Keratinocyte (primary cell): ENCODE measurements around the gene JAM3. TPM values are rescaled to one million over a fixed set of nuclear protein-coding genes. Genes with fewer than 3 reads are reported as not detected.
"Not testable (repeated sequence)": the region's sequence is repeated elsewhere in the genome, so short reads cannot be mapped to it uniquely, and the experiment has no call there.

Experiments used
- DNase-seq: peaks from one replicate; pipeline ENCODE4 v3.0.0-alpha.2; 2011; ENCODE audit warnings: low read depth, missing footprints, low spot score
- FAIRE-seq: peaks from 2 replicates; lab custom pipeline; 2011; peaks lifted over from hg19 to GRCh38; lab: Jason Lieb, UNC
- H2AFZ ChIP-seq: 2 replicates; pipeline ENCODE4 v1.6.0; 2012; ENCODE audit warnings: low read length, control low read depth, inconsistent platforms; ENCODE audit not compliant: control insufficient read depth
- H3K27ac ChIP-seq: 2 replicates; pipeline ENCODE4 v1.5.1; 2011; ENCODE audit warnings: low read length; ENCODE audit not compliant: control insufficient read depth, insufficient read depth
- H3K27me3 ChIP-seq: 3 replicates; pipeline ENCODE4 v1.6.0; 2011; ENCODE audit warnings: low read length; ENCODE audit not compliant: control insufficient read depth, insufficient read depth; ENCODE audit errors: extremely low read depth
- H3K36me3 ChIP-seq, 2 experiments: 2 replicates in 1 of 2; 3 replicates in 1 of 2; pipeline ENCODE4 v1.5.1; 2011; ENCODE audit warnings: low read length in 2 of 2, mild to moderate bottlenecking in 1 of 2; ENCODE audit not compliant: control insufficient read depth in 2 of 2, insufficient read depth in 2 of 2; ENCODE audit errors: extremely low read depth in 1 of 2
- H3K4me1 ChIP-seq: 3 replicates; pipeline ENCODE4 v1.5.1; 2011; ENCODE audit warnings: low read length; ENCODE audit not compliant: control insufficient read depth, insufficient read depth; ENCODE audit errors: extremely low read depth
- H3K4me2 ChIP-seq: 3 replicates; pipeline ENCODE4 v1.6.0; 2011; ENCODE audit warnings: low read depth, low read length; ENCODE audit not compliant: control insufficient read depth, insufficient read depth; ENCODE audit errors: extremely low read depth
- H3K4me3 ChIP-seq, 3 experiments: fragments of 200-600 bp in 1 of 3; sonication (generic) in 1 of 3; 2 replicates in 2 of 3; 3 replicates in 1 of 3; pipeline ENCODE4 v1.5.1; 2011 to 2016; ENCODE audit warnings: low read length in 3 of 3, mild to moderate bottlenecking in 3 of 3, control low read depth in 2 of 3, inconsistent platforms in 1 of 3, low read depth in 1 of 3, mixed read lengths in 1 of 3, mixed run types in 1 of 3, moderate library complexity in 1 of 3; ENCODE audit not compliant: control insufficient read depth in 2 of 3, insufficient read depth in 2 of 3; ENCODE audit errors: extremely low read depth in 1 of 3
- H3K79me2 ChIP-seq: 2 replicates; pipeline ENCODE4 v1.6.0; 2012; ENCODE audit warnings: low read length; ENCODE audit not compliant: control insufficient read depth, insufficient read depth
- H3K9ac ChIP-seq: 3 replicates; pipeline ENCODE4 v1.6.0; 2011; ENCODE audit warnings: low read length; ENCODE audit not compliant: control insufficient read depth, insufficient read depth; ENCODE audit errors: extremely low read depth
- H3K9me1 ChIP-seq: 3 replicates; pipeline ENCODE4 v1.6.0; 2011; ENCODE audit warnings: low read length; ENCODE audit not compliant: control insufficient read depth, insufficient read depth; ENCODE audit errors: extremely low read depth
- H3K9me3 ChIP-seq: 2 replicates; pipeline ENCODE4 v1.5.1; 2012; ENCODE audit warnings: low read depth, low read length; ENCODE audit not compliant: control insufficient read depth
- H4K20me1 ChIP-seq: 3 replicates; pipeline ENCODE4 v1.6.0; 2011; ENCODE audit warnings: low read length; ENCODE audit not compliant: control insufficient read depth, insufficient read depth; ENCODE audit errors: extremely low read depth
- EZH2 ChIP-seq: IDR thresholded peaks from one replicate; pipeline ENCODE4 v1.6.1; 2012; ENCODE audit warnings: inconsistent platforms, mild to moderate bottlenecking, low read length, moderate library complexity
- dilution Hi-C: fragments of 300-500 bp; cut with MboI; formaldehyde crosslinking; loops from one replicate; pipeline ENCODE4 v1.7.0; 2020; ENCODE audit warnings: low sequenced_read_pairs; ENCODE audit not compliant: extremely low pct_ligation_motif_present
- polyA plus RNA-seq, 5 experiments: library from polyadenylated mRNA; depleted of rRNA in 3 of 5; stranded (reverse) in 3 of 5; stranded (forward) in 1 of 5; unstranded in 1 of 5; fragments of >200 nt; gene quantifications; 1 replicate in 1 of 5; 2 replicates in 3 of 5; 3 replicates in 1 of 5; pipeline versions ENCODE4 v1.2.1 to v1.2.3, GENCODE V29; 2011 to 2012; ENCODE audit warnings: missing spikeins in 2 of 5, low read depth in 1 of 5, low replicate concordance in 1 of 5
- TF ChIP-seq, protein P1 (sequence below), 3 experiments: IDR thresholded peaks in 1 of 3; conservative IDR thresholded peaks in 1 of 3; optimal IDR thresholded peaks in 1 of 3; 2 replicates in 2 of 3; 3 replicates in 1 of 3; pipeline versions ENCODE3 to v1.5.1; 2011; ENCODE audit warnings: low read length in 3 of 3, mild to moderate bottlenecking in 3 of 3, moderate library complexity in 2 of 3, control low read depth in 1 of 3, inconsistent platforms in 1 of 3; ENCODE audit not compliant: insufficient read depth in 2 of 3; ENCODE audit errors: extremely low read depth in 1 of 3

Gene JAM3
- polyA plus RNA-seq, 1 donor (not counting 4 experiments of a cell fraction or from before 2014, with no cell fraction given), result 11.4 TPM

GRCh38 chr11:134074766-134075165 is 5.9 kb downstream of the JAM3 start:
- H3K9me1 ChIP-seq, result no peaks in the 10 kb centered on the region
- no peak overlapping the region for H3K27ac ChIP-seq
- FAIRE-seq (no peak), DNase-seq (no peak)
- no peaks in the 10 kb centered on the region for H4K20me1 ChIP-seq
- H3K4me2 ChIP-seq, result no peak overlapping the region
- H3K79me2 ChIP-seq, result no peaks in the 10 kb centered on the region
- TF ChIP-seq, protein P1, sequence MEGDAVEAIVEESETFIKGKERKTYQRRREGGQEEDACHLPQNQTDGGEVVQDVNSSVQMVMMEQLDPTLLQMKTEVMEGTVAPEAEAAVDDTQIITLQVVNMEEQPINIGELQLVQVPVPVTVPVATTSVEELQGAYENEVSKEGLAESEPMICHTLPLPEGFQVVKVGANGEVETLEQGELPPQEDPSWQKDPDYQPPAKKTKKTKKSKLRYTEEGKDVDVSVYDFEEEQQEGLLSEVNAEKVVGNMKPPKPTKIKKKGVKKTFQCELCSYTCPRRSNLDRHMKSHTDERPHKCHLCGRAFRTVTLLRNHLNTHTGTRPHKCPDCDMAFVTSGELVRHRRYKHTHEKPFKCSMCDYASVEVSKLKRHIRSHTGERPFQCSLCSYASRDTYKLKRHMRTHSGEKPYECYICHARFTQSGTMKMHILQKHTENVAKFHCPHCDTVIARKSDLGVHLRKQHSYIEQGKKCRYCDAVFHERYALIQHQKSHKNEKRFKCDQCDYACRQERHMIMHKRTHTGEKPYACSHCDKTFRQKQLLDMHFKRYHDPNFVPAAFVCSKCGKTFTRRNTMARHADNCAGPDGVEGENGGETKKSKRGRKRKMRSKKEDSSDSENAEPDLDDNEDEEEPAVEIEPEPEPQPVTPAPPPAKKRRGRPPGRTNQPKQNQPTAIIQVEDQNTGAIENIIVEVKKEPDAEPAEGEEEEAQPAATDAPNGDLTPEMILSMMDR (optimal IDR thresholded peaks at IDR 0.05 in 1 of 3, IDR thresholded peaks at IDR 0.05 in 1 of 3, conservative IDR thresholded peaks at IDR 0.05 in 1 of 3; ENCODE audit: extremely low read depth in 1 of 3, insufficient read depth in 2 of 3, low read length in 3 of 3), result no peak
- TF ChIP-seq EZH2, result no peak
- H3K4me1 ChIP-seq, result no peaks in the 10 kb centered on the region
- H2AFZ ChIP-seq, result no peak overlapping the region
- H3K36me3 ChIP-seq, result no peaks in the 10 kb centered on the region
- no peaks in the 10 kb centered on the region for H3K9me3 ChIP-seq
- H3K27me3 ChIP-seq, result no peaks in the 10 kb centered on the region
- dilution Hi-C loops, result no loop called here
- no peak overlapping the region for H3K9ac ChIP-seq
- H3K4me3 ChIP-seq, result no peak overlapping the region

DNA sequence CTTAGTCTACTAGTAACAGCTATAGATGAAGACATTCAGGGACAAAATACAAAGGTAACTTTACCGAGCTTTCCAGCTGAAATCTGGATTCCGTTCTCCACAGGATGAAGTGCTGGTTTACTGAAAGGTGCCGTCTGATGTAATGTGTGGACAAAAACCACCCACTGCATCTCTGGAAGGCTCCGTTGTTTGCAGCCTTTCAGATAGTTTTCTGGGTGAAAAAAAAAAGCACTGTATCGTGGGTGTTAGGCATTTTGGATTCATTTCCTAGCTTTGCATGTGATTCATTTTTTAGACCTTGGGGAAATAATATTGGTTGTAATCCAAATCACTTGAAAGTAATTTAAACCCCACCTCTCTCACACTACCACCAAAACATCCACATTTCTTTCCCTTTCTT is 10.4 kb downstream of the JAM3 start:
- Histone ChIP-seq H3K4me3 (no peak overlapping the region), H3K27me3 (no peaks in the 10 kb centered on the region), H3K9me1 (no peaks in the 10 kb centered on the region), H3K79me2 (no peaks in the 10 kb centered on the region), H3K4me2 (no peak overlapping the region), H3K36me3 (no peaks in the 10 kb centered on the region), H3K9ac (no peak overlapping the region), H2AFZ (no peak overlapping the region), H3K9me3 (peaks cover 2% of the 10 kb centered on the region), H4K20me1 (no peaks in the 10 kb centered on the region), H3K27ac (no peak overlapping the region), H3K4me1 (no peaks in the 10 kb centered on the region)
- FAIRE-seq, result no peak
- dilution Hi-C loops, result no loop called here
- TF ChIP-seq, protein P1 (optimal IDR thresholded peaks at IDR 0.05 in 1 of 3, IDR thresholded peaks at IDR 0.05 in 1 of 3, conservative IDR thresholded peaks at IDR 0.05 in 1 of 3; ENCODE audit: extremely low read depth in 1 of 3, insufficient read depth in 2 of 3, low read length in 3 of 3), result no peak
- TF ChIP-seq EZH2, result no peak
- DNase-seq, result no peak

DNA sequence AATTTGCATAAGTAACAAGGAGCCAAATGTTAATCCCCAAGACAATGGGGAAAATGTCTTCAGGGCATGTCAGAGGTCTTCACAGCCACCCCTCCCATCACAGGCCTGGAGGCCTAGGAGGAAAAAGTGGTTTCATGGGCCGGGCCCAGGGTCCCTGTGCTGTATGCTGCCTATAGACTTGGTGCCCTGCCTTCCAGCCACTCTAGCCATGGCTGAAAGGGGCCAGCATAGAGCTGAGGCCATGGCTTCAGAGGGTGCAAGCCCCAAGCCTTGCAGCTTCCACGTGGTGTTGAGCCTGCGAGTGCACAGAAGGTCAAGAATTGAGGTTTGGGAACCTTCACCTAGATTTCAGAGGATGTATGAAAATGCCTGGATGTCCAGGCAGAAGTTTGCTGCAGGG is 12.4 kb downstream of the JAM3 start:
- H3K27ac ChIP-seq, H2AFZ ChIP-seq, FAIRE-seq, DNase-seq, H3K9me1 ChIP-seq, H3K9me3 ChIP-seq, H4K20me1 ChIP-seq, H3K4me1 ChIP-seq, H3K4me2 ChIP-seq, H3K79me2 ChIP-seq, dilution Hi-C loops, H3K27me3 ChIP-seq, H3K36me3 ChIP-seq, H3K9ac ChIP-seq, H3K4me3 ChIP-seq: not testable (repeated sequence)
